GM18951 (cell line): ENCODE results near the gene SCG5.

Source experiments
- POLR2A ChIP-seq: IDR thresholded peaks from 4 replicates; pipeline ENCODE4 v1.6.1; 2011; ENCODE audit warnings: mild to moderate bottlenecking; ENCODE audit not compliant: insufficient read length, insufficient read depth; ENCODE audit errors: extremely low read depth
- in situ Hi-C: fragments of 300-500 bp; cut with MboI; formaldehyde crosslinking; loops from one replicate; pipeline ENCODE4 v1.12.0; 2022; ENCODE audit warnings: low sequenced_read_pairs, mixed read lengths, inconsistent platforms; ENCODE audit not compliant: unreplicated experiment

The SCG5 gene

GRCh38 chr15:32730677-32731654 is 89.5 kb downstream of the SCG5 start:
- no peak for TF ChIP-seq POLR2A
- in situ Hi-C loops = no loop called here

GRCh38 chr15:32732574-32733157 is 91.2 kb downstream of the SCG5 start:
- TF ChIP-seq POLR2A = no peak
- in situ Hi-C loops = no loop called here

- in situ Hi-C loops = no loop called here
- no peak for TF ChIP-seq POLR2A
These were observed 91.8 kb downstream of the SCG5 start for GRCh38 chr15:32733281-32733680.

GRCh38 chr15:32735989-32736700 is 94.6 kb downstream of the SCG5 start:
- TF ChIP-seq POLR2A = no peak
- in situ Hi-C loops = no loop called here

GRCh38 chr15:32736701-32737061 is 95.2 kb downstream of the SCG5 start:
- no peak for TF ChIP-seq POLR2A
- in situ Hi-C loops = no loop called here

- no peak for TF ChIP-seq POLR2A
- in situ Hi-C loops = no loop called here
These were observed 95.8 kb downstream of the SCG5 start for GRCh38 chr15:32737304-32737703.

- in situ Hi-C loops = no loop called here
- no peak for TF ChIP-seq POLR2A
These were observed 97.2 kb downstream of the SCG5 start for GRCh38 chr15:32738666-32739065.

- no peak for TF ChIP-seq POLR2A
- in situ Hi-C loops = no loop called here
These were observed 98.1 kb downstream of the SCG5 start for GRCh38 chr15:32739522-32740063.

GRCh38 chr15:32743411-32744140 is 102.1 kb downstream of the SCG5 start:
- no peak for TF ChIP-seq POLR2A
- in situ Hi-C loops = no loop called here

GRCh38 chr15:32746116-32746857 is 104.8 kb downstream of the SCG5 start:
- TF ChIP-seq POLR2A = no peak
- in situ Hi-C loops = no loop called here
